SK-N-SH treated with all-trans-retinoic acid at 6 μM for 48 hours (cell line): ENCODE data around the gene DDX23.

Source experiments
- ATAC-seq: fragments of 200-7000 bp; cut with Tn5 transposase; 3 replicates; pipeline ENCODE4 v1.9.1; 2020; ENCODE audit warnings: mild to moderate bottlenecking, moderate library complexity
- ARNTL ChIP-seq: fragments of 450-650 bp; formaldehyde crosslinking; IDR thresholded peaks from 2 replicates; pipeline ENCODE4 v1.5.0; 2020; ENCODE audit warnings: low read depth, mild to moderate bottlenecking, moderate library complexity, borderline replicate concordance
- BACH2 ChIP-seq: fragments of 250-450 bp; sonication (Bioruptor Pico); IDR thresholded peaks from 2 replicates; pipeline ENCODE4 v1.9.0; 2021; ENCODE audit warnings: mild to moderate bottlenecking, borderline replicate concordance
- ESRRG ChIP-seq: fragments of 250-450 bp; sonication (Bioruptor Pico); IDR thresholded peaks from 2 replicates; pipeline ENCODE4 v1.6.1; 2021; ENCODE audit warnings: mild to moderate bottlenecking
- GLIS3 ChIP-seq: fragments of 250-450 bp; sonication (Bioruptor Pico); IDR thresholded peaks from 2 replicates; pipeline ENCODE4 v1.5.0; 2020; ENCODE audit warnings: mild to moderate bottlenecking, moderate library complexity
- ISL1 ChIP-seq: fragments of 250-450 bp; sonication (Bioruptor Pico); IDR thresholded peaks from 2 replicates; pipeline ENCODE4 v2.1.2; 2022; ENCODE audit warnings: mild to moderate bottlenecking, moderate library complexity
- PATZ1 ChIP-seq: fragments of 250-450 bp; sonication (Bioruptor Pico); IDR thresholded peaks from 2 replicates; pipeline ENCODE4 v1.8.0; 2020; ENCODE audit warnings: mild to moderate bottlenecking, moderate library complexity, borderline replicate concordance
- PPARA ChIP-seq: fragments of 250-450 bp; sonication (Bioruptor Pico); IDR thresholded peaks from 2 replicates; pipeline ENCODE4 v1.5.0; 2020; ENCODE audit warnings: mild to moderate bottlenecking, borderline replicate concordance
- RARB ChIP-seq: fragments of 250-450 bp; sonication (Bioruptor Pico); IDR thresholded peaks from 2 replicates; pipeline ENCODE4 v1.8.0; 2021; ENCODE audit warnings: mild to moderate bottlenecking, moderate library complexity
- SNAI2 ChIP-seq: fragments of 250-450 bp; sonication (Bioruptor Pico); IDR thresholded peaks from 2 replicates; pipeline ENCODE4 v1.5.0; 2020; ENCODE audit warnings: mild to moderate bottlenecking, moderate library complexity
- TCF4 ChIP-seq: fragments of 250-450 bp; sonication (Bioruptor Pico); IDR thresholded peaks from 2 replicates; pipeline ENCODE4 v1.8.0; 2021; ENCODE audit warnings: mild to moderate bottlenecking, moderate library complexity, borderline replicate concordance
- TOX ChIP-seq: fragments of 250-450 bp; sonication (Bioruptor Pico); IDR thresholded peaks from 2 replicates; pipeline ENCODE4 v1.8.0; 2021; ENCODE audit warnings: mild to moderate bottlenecking, moderate library complexity, borderline replicate concordance
- ZC3H10 ChIP-seq: fragments of 250-450 bp; sonication (Bioruptor Pico); IDR thresholded peaks from 2 replicates; pipeline ENCODE4 v1.5.1; 2021; ENCODE audit warnings: mild to moderate bottlenecking, moderate library complexity
- ZFP3 ChIP-seq: fragments of 250-450 bp; sonication (Bioruptor Pico); IDR thresholded peaks from 2 replicates; pipeline ENCODE4 v1.5.0; 2020; ENCODE audit warnings: mild to moderate bottlenecking, moderate library complexity
- ZFP30 ChIP-seq: fragments of 450-650 bp; formaldehyde crosslinking; IDR thresholded peaks from 2 replicates; pipeline ENCODE4 v1.5.0; 2022; ENCODE audit warnings: mild to moderate bottlenecking, moderate library complexity
- ZNF8 ChIP-seq: fragments of 450-650 bp; formaldehyde crosslinking; IDR thresholded peaks from 2 replicates; pipeline ENCODE4 v1.5.0; 2020; ENCODE audit warnings: mild to moderate bottlenecking, moderate library complexity
- TF ChIP-seq, protein P1 (sequence below): fragments of 250-450 bp; sonication (Bioruptor Pico); IDR thresholded peaks from 2 replicates; pipeline ENCODE4 v1.8.0; 2021; ENCODE audit warnings: low read depth, mild to moderate bottlenecking, moderate library complexity, borderline replicate concordance
- TF ChIP-seq, protein P2 (sequence below): fragments of 250-450 bp; sonication (Bioruptor Pico); IDR thresholded peaks from 2 replicates; pipeline ENCODE4 v1.5.1; 2021; ENCODE audit warnings: mild to moderate bottlenecking, moderate library complexity
- TF ChIP-seq, protein P3 (sequence below): fragments of 250-450 bp; sonication (Bioruptor Pico); IDR thresholded peaks from 2 replicates; pipeline ENCODE4 v1.5.0; 2020; ENCODE audit warnings: mild to moderate bottlenecking, moderate library complexity
- TF ChIP-seq, protein P4 (sequence below): fragments of 250-450 bp; sonication (Bioruptor Pico); IDR thresholded peaks from 2 replicates; pipeline ENCODE4 v1.5.1; 2020; ENCODE audit warnings: low read depth, mild to moderate bottlenecking, moderate library complexity

Gene DDX23

GRCh38 chr12:48782457-48783395 lies 69.2 kb downstream of the DDX23 start:
- no peak for TF ChIP-seq TOX (CRISPR knock-in tag)
- no peak for ATAC-seq

DNA sequence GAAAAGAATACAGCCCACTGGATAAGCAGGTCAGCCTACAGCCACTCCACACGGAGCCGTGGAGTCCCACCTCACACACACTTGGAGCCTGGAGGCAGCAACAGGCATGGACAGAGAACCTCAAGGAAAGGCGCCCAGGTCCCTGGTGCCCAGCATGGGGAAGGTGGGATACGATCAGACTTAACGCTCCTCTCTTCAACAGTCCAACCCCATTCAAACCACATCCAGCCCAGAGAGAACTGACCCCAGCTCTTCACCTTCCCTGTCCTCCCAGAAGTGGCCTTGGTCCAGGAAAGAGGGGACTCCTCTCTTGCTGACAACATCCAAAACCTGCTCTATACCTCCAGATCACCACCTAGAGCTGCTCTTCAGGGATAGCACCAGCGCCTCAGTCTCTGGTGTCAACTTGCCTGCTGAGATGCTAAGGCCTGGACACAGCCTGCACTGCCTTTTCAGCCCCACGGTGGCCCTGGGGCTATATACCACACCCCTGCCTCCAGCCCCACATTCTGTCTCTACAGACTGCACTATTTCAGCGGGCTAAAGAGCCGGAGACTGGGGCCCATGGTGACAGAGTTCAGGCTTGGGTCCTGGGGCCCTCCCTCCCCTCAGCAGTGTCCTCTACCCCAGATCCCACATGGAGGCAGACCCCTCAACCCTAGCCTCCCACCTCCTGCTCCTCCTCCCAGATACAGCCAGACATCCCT lies 70.1 kb downstream of the DDX23 start:
- TF ChIP-seq, protein P1, sequence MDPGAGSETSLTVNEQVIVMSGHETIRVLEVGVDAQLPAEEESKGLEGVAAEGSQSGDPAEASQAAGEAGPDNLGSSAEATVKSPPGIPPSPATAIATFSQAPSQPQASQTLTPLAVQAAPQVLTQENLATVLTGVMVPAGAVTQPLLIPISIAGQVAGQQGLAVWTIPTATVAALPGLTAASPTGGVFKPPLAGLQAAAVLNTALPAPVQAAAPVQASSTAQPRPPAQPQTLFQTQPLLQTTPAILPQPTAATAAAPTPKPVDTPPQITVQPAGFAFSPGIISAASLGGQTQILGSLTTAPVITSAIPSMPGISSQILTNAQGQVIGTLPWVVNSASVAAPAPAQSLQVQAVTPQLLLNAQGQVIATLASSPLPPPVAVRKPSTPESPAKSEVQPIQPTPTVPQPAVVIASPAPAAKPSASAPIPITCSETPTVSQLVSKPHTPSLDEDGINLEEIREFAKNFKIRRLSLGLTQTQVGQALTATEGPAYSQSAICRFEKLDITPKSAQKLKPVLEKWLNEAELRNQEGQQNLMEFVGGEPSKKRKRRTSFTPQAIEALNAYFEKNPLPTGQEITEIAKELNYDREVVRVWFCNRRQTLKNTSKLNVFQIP (CRISPR knock-in tag) = no peak
- TF ChIP-seq ZNF8 (CRISPR knock-in tag) = no peak
- no peak for TF ChIP-seq SNAI2
- TF ChIP-seq ESRRG (CRISPR knock-in tag) = no peak
- TF ChIP-seq ZC3H10 (CRISPR knock-in tag) = no peak
- no peak for TF ChIP-seq TCF4 (CRISPR knock-in tag)
- TF ChIP-seq ZFP3 (CRISPR knock-in tag) = no peak
- TF ChIP-seq, protein P2, sequence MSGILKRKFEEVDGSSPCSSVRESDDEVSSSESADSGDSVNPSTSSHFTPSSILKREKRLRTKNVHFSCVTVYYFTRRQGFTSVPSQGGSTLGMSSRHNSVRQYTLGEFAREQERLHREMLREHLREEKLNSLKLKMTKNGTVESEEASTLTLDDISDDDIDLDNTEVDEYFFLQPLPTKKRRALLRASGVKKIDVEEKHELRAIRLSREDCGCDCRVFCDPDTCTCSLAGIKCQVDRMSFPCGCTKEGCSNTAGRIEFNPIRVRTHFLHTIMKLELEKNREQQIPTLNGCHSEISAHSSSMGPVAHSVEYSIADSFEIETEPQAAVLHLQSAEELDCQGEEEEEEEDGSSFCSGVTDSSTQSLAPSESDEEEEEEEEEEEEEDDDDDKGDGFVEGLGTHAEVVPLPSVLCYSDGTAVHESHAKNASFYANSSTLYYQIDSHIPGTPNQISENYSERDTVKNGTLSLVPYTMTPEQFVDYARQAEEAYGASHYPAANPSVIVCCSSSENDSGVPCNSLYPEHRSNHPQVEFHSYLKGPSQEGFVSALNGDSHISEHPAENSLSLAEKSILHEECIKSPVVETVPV = no peak
- TF ChIP-seq RARB = no peak
- no peak for TF ChIP-seq PPARA (CRISPR knock-in tag)
- no peak for TF ChIP-seq BACH2
- TF ChIP-seq TOX (CRISPR knock-in tag) = no peak
- no peak for TF ChIP-seq ISL1
- no peak for TF ChIP-seq PATZ1 (CRISPR knock-in tag)
- TF ChIP-seq, protein P3, sequence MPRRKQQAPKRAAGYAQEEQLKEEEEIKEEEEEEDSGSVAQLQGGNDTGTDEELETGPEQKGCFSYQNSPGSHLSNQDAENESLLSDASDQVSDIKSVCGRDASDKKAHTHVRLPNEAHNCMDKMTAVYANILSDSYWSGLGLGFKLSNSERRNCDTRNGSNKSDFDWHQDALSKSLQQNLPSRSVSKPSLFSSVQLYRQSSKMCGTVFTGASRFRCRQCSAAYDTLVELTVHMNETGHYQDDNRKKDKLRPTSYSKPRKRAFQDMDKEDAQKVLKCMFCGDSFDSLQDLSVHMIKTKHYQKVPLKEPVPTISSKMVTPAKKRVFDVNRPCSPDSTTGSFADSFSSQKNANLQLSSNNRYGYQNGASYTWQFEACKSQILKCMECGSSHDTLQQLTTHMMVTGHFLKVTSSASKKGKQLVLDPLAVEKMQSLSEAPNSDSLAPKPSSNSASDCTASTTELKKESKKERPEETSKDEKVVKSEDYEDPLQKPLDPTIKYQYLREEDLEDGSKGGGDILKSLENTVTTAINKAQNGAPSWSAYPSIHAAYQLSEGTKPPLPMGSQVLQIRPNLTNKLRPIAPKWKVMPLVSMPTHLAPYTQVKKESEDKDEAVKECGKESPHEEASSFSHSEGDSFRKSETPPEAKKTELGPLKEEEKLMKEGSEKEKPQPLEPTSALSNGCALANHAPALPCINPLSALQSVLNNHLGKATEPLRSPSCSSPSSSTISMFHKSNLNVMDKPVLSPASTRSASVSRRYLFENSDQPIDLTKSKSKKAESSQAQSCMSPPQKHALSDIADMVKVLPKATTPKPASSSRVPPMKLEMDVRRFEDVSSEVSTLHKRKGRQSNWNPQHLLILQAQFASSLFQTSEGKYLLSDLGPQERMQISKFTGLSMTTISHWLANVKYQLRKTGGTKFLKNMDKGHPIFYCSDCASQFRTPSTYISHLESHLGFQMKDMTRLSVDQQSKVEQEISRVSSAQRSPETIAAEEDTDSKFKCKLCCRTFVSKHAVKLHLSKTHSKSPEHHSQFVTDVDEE (CRISPR knock-in tag) = no peak
- TF ChIP-seq ARNTL (CRISPR knock-in tag) = no peak
- TF ChIP-seq, protein P4, sequence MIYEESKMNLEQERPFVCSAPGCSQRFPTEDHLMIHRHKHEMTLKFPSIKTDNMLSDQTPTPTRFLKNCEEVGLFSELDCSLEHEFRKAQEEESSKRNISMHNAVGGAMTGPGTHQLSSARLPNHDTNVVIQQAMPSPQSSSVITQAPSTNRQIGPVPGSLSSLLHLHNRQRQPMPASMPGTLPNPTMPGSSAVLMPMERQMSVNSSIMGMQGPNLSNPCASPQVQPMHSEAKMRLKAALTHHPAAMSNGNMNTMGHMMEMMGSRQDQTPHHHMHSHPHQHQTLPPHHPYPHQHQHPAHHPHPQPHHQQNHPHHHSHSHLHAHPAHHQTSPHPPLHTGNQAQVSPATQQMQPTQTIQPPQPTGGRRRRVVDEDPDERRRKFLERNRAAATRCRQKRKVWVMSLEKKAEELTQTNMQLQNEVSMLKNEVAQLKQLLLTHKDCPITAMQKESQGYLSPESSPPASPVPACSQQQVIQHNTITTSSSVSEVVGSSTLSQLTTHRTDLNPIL (CRISPR knock-in tag) = no peak
- TF ChIP-seq, all 23 proteins: peak for 0
- no peak for ATAC-seq

GRCh38 chr12:48780381-48781025 lies 71.5 kb downstream of the DDX23 start:
- peak; percentile 13 for ATAC-seq
- no peak for TF ChIP-seq ZC3H10 (CRISPR knock-in tag)
- TF ChIP-seq ZFP30 (CRISPR knock-in tag) = no peak
- no peak for TF ChIP-seq PPARA (CRISPR knock-in tag)
- no peak for TF ChIP-seq PATZ1 (CRISPR knock-in tag)
- TF ChIP-seq, protein P2 = no peak
- TF ChIP-seq ZNF8 (CRISPR knock-in tag) = no peak
- TF ChIP-seq ISL1 = no peak
- TF ChIP-seq RARB = no peak
- TF ChIP-seq, protein P1 (CRISPR knock-in tag) = no peak
- no peak for TF ChIP-seq SNAI2
- TF ChIP-seq GLIS3 = no peak
- no peak for TF ChIP-seq TOX (CRISPR knock-in tag)
- no peak for TF ChIP-seq TCF4 (CRISPR knock-in tag)
